HG03378 (cell line): ENCODE results near the gene SOCS2.

Source experiments
- ATAC-seq: cut with Tn5 transposase; IDR thresholded peaks from one replicate; pipeline ENCODE4 v1.9.1; 2021; ENCODE audit warnings: mild to moderate bottlenecking, moderate library complexity; ENCODE audit not compliant: unreplicated experiment

Gene SOCS2

GRCh38 chr12:93626160-93626559 is 53.7 kb downstream of the SOCS2 start:
- ATAC-seq = no peak
